ENCODE data around the gene MAPT. TPM values are rescaled to one million over a fixed set of nuclear protein-coding genes. Genes with fewer than 3 reads are reported as not detected.

The MAPT gene
- total RNA-seq, 4 donors from 2014 or later: 70.3 to 120 (median 82.8) TPM

DNA sequence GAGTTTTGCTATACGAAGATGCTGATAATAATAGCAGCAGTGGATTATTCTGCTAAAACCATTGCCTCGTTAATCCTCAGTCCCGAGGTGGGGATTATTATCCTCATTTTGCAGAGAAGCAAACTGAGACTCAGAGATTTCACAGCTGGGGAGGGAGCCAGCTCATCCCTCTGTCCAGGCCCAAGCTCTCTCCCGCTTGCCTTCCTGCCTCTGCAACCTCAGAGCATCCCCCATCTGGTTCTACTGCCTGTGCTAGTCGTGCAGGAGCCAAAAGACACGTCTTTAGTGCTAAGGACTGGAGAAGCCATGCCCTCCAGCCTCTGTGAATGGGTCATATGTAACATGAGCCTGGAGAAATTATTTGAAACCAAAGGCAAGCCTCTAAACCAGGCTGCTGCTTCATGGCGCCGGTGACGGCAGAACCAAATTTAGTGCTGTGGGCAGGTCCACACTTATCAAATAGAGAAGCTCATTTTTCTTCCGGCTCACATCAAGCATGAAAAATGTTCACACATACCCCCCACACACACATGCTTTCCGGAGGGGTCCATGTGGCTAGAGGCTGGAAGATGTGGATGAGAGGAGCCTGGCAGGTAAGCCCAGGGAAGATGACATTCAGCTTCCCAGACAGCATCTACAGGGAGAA, 13.5 kb downstream of the MAPT start:
- ATAC-seq (peak; percentile 79 to 90), DNase-seq (peak; percentile 54 to 82)
- Histone ChIP-seq H3K36me3 (no peaks in the 10 kb centered on the region), H3K4me3 (peak overlapping the region in 3 of 4 donors; percentile 29 to 43 (median 41)), H3K27ac (peak overlapping the region; percentile 90 to 93 (median 90)), H3K27me3 (no peaks in the 10 kb centered on the region), H3K9me3 (peaks cover 0 to 4% (median 0%) of the 10 kb centered on the region in 3 donors), H3K4me1 (peaks cover 65% of the 10 kb centered on the region in 2 donors)
- TF ChIP-seq, protein P1, sequence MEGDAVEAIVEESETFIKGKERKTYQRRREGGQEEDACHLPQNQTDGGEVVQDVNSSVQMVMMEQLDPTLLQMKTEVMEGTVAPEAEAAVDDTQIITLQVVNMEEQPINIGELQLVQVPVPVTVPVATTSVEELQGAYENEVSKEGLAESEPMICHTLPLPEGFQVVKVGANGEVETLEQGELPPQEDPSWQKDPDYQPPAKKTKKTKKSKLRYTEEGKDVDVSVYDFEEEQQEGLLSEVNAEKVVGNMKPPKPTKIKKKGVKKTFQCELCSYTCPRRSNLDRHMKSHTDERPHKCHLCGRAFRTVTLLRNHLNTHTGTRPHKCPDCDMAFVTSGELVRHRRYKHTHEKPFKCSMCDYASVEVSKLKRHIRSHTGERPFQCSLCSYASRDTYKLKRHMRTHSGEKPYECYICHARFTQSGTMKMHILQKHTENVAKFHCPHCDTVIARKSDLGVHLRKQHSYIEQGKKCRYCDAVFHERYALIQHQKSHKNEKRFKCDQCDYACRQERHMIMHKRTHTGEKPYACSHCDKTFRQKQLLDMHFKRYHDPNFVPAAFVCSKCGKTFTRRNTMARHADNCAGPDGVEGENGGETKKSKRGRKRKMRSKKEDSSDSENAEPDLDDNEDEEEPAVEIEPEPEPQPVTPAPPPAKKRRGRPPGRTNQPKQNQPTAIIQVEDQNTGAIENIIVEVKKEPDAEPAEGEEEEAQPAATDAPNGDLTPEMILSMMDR (IDR thresholded peaks at IDR 0.05 in 4 of 5, conservative IDR thresholded peaks at IDR 0.05 in 1 of 5): no peak
- peak in 1 of 2 donors; percentile 32 for TF ChIP-seq POLR2A (IDR thresholded peaks at IDR 0.05)
- intact Hi-C loops (cut with DNase I; ENCODE audit: low total_unique reads): loop anchor here (1.0 to 10.0 kb wide), 3 partner anchors 34 to 593 kb away; partner anchors contain the start of gene MAP3K14
- in situ Hi-C loops (cut with MboI; ENCODE audit: low sequenced_read_pairs in 4 of 4): no loop called here

DNA sequence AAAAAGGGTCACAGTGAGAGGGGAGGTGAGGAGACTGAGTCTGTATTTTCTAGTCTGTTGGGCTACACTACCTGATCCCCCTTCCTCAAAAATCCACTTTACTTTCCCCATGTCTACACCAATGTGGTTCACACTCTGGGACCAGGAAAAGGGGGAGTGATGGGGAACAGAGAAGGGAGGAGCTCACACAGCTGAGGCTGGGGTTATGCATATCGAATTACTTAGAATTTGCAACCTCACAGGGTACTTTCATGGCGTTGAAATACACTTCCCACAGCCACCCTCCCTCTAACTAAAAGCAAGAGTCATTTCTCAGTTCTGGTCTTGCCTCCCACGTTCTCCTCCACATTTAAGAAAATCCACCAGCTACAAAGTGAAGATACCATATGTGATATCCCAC, 14.1 kb downstream of the MAPT start:
- in situ Hi-C loops (cut with MboI; ENCODE audit: low sequenced_read_pairs in 4 of 4): no loop called here

DNA sequence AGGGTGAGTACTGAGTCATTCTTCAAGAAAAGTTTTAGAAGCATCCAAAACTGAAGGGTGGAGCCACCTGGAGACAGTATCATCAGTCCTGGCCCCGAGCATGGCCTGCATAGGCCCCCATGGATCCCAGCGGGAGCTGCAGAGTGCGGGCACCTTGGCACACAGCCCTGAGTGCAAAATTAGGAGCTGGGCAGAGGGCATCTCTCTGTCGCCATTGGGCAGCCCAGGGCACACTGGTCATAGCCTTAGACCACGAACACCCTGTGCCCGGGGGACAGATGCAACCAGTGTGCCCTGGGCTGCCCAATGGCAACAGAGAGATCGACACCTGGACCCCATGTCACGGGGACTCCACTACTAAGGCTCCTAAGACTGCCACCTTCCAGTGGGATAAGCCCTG, 14.6 kb downstream of the MAPT start:
- Histone ChIP-seq H3K4me3 (peak overlapping the region in 2 of 4 donors; percentile 41 to 43), H3K36me3 (no peaks in the 10 kb centered on the region), H3K27ac (peak overlapping the region; percentile 90 to 93 (median 90)), H3K9me3 (peaks cover 0 to 4% (median 0%) of the 10 kb centered on the region in 3 donors), H3K27me3 (no peaks in the 10 kb centered on the region), H3K4me1 (peaks cover 59 to 66% of the 10 kb centered on the region in 2 donors)
- no peak for ATAC-seq
- TF ChIP-seq, protein P1 (IDR thresholded peaks at IDR 0.05 in 4 of 5, conservative IDR thresholded peaks at IDR 0.05 in 1 of 5): no peak
- no peak for TF ChIP-seq POLR2A (IDR thresholded peaks at IDR 0.05)
- peak in 1 of 2 donors; percentile 53 for DNase-seq
- in situ Hi-C loops (cut with MboI; ENCODE audit: low sequenced_read_pairs in 4 of 4) (no loop called here), intact Hi-C loops (cut with DNase I; ENCODE audit: low total_unique reads) (loop anchor here (1.0 to 10.0 kb wide), 2 partner anchors 33 to 594 kb away; partner anchors contain the start of gene MAP3K14)

More for the DNA sequence above, 14.1 kb downstream of the MAPT start:
- Histone ChIP-seq H3K27me3 (no peaks in the 10 kb centered on the region), H3K9me3 (peaks cover 0 to 4% (median 0%) of the 10 kb centered on the region in 3 donors), H3K4me1 (peaks cover 59 to 61% of the 10 kb centered on the region in 2 donors), H3K36me3 (no peaks in the 10 kb centered on the region), H3K4me3 (peak overlapping the region in 3 of 4 donors; percentile 29 to 43 (median 41)), H3K27ac (peak overlapping the region; percentile 90 to 93 (median 90))
- no peak for DNase-seq
- intact Hi-C loops (cut with DNase I; ENCODE audit: low total_unique reads): loop anchor here (1.0 to 10.0 kb wide), 2 partner anchors 34 to 594 kb away; partner anchors contain the start of gene MAP3K14
- TF ChIP-seq POLR2A (IDR thresholded peaks at IDR 0.05): no peak
- TF ChIP-seq, protein P1 (IDR thresholded peaks at IDR 0.05 in 4 of 5, conservative IDR thresholded peaks at IDR 0.05 in 1 of 5): no peak
- peak; percentile 20 to 42 for ATAC-seq

DNA sequence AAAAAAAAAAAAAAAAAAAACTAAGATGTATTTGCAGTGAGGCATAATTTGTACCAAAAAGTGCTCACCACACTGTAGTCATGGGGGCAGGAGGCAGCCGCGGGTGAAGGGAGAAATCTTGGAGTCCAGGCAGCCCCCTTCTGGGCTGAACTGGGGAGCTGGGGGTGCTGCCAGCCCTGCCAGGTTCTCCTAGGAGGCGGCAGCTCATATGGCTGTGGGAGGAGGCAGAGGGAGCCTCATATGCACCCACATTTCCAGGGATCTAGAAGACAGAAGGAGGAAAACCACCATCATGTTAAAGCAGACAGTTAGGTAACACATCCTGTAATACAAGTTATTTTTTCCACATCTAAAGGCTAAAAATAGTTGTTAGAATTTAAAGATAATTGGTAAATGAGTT, 16.3 kb downstream of the MAPT start:
- ATAC-seq: no peak

More for the DNA sequence above, 16.3 kb downstream of the MAPT start:
- Histone ChIP-seq H3K36me3 (no peaks in the 10 kb centered on the region), H3K4me1 (peaks cover 45 to 52% of the 10 kb centered on the region in 2 donors), H3K9me3 (peaks cover 0 to 4% (median 0%) of the 10 kb centered on the region in 3 donors), H3K27ac (peak overlapping the region; percentile 22 to 93 (median 90)), H3K4me3 (no peak overlapping the region), H3K27me3 (no peaks in the 10 kb centered on the region)
- TF ChIP-seq POLR2A (IDR thresholded peaks at IDR 0.05): no peak
- TF ChIP-seq, protein P1 (IDR thresholded peaks at IDR 0.05 in 4 of 5, conservative IDR thresholded peaks at IDR 0.05 in 1 of 5): no peak
- no peak for DNase-seq
- in situ Hi-C loops (cut with MboI; ENCODE audit: low sequenced_read_pairs in 4 of 4) (no loop called here), intact Hi-C loops (cut with DNase I; ENCODE audit: low total_unique reads) (no loop called here)
